ENCODE results near the gene DOCK3. TPM values are rescaled to one million over a fixed set of nuclear protein-coding genes. Genes with fewer than 3 reads are reported as not detected.

DOCK3 gene
- total RNA-seq, 1 donor from 2014 or later: 21.0 TPM

DNA sequence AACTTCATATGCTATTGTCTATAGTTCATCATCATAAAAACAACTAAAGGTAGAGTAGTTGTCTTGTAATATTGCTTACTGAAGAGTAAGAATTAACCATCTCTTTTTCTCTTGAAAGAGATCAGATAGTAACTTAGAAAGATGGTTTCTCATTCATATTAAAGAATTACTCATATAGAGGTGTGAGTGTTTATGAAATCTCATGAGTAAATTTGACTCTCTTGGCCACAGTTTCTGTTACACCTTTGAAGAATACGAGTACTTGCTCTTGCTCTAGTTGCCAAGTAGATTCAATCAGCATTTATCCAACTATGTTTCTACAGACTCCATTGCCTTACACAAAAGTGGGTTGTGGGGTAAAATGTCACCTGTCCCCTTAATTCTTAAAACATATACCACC, 463.0 kb downstream of the DOCK3 start:
- DNase-seq (ENCODE audit: low spot score in 2 of 2, unreplicated experiment in 2 of 2): no peak
- Mint-ChIP-seq H3K27me3 (ENCODE audit: low read depth) (no peaks in the 10 kb centered on the region), H3K4me1 (no peaks in the 10 kb centered on the region), H3K4me3 (no peak overlapping the region), H3K27ac (no peak overlapping the region), H3K9me3 (peaks cover 8% of the 10 kb centered on the region), H3K36me3 (peaks cover 4% of the 10 kb centered on the region)
- TF ChIP-seq, protein P1, sequence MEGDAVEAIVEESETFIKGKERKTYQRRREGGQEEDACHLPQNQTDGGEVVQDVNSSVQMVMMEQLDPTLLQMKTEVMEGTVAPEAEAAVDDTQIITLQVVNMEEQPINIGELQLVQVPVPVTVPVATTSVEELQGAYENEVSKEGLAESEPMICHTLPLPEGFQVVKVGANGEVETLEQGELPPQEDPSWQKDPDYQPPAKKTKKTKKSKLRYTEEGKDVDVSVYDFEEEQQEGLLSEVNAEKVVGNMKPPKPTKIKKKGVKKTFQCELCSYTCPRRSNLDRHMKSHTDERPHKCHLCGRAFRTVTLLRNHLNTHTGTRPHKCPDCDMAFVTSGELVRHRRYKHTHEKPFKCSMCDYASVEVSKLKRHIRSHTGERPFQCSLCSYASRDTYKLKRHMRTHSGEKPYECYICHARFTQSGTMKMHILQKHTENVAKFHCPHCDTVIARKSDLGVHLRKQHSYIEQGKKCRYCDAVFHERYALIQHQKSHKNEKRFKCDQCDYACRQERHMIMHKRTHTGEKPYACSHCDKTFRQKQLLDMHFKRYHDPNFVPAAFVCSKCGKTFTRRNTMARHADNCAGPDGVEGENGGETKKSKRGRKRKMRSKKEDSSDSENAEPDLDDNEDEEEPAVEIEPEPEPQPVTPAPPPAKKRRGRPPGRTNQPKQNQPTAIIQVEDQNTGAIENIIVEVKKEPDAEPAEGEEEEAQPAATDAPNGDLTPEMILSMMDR (IDR thresholded peaks at IDR 0.05; ENCODE audit: unreplicated experiment): no peak

DNA sequence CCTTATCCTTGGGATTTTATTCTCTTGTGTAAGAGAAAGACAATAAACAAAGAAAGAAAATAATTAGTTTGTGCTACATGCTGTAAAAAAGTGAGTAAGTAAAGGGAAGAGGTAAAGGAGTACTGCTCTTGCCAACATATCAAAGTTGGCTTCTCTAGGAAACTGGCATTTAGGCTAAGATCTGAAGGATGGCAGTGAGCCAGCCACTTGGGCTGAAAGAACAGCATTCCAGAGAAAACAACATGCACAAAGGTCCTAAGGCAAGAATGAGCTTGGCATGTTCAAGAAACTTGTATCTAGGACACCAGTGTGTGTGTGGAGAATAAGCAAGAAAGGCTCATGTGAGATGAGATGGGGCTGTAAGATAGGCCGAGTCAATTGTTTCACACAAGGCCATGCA, 464.9 kb downstream of the DOCK3 start:
- H3K36me3 Mint-ChIP-seq: no peaks in the 10 kb centered on the region

DNA sequence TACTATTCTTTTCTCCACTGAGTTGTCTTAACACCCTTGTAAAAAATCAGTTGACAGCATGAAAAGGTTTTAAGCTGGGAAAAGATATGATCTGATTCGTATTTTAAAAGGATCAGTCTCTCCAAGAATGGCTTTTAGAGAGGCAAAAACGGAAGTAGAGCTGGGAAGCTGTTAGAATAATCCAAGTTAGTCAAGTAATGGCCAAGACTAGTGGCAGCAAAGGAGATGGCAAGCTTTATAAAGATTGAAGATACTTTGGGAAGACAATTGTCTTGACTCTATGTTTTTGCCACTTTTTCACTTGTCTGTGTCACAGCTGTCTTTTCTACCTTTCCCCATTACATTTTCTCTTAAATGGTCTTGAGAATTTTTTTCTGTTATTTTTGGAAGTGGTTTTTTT, 466.8 kb downstream of the DOCK3 start:
- Mint-ChIP-seq H3K27ac (no peak overlapping the region), H3K9me3 (no peaks in the 10 kb centered on the region), H3K4me1 (no peaks in the 10 kb centered on the region), H3K36me3 (no peaks in the 10 kb centered on the region), H3K27me3 (ENCODE audit: low read depth) (no peaks in the 10 kb centered on the region), H3K4me3 (no peak overlapping the region)
- TF ChIP-seq, protein P1 (IDR thresholded peaks at IDR 0.05; ENCODE audit: unreplicated experiment): peak; percentile 22
- DNase-seq (ENCODE audit: low spot score in 2 of 2, unreplicated experiment in 2 of 2): no peak

More for the DNA sequence above, 464.9 kb downstream of the DOCK3 start:
- H3K9me3 Mint-ChIP-seq: no peaks in the 10 kb centered on the region
- DNase-seq (ENCODE audit: low spot score in 2 of 2, unreplicated experiment in 2 of 2): no peak
- H3K4me3 Mint-ChIP-seq: no peak overlapping the region
- H3K27ac Mint-ChIP-seq: no peak overlapping the region
- no peaks in the 10 kb centered on the region for H3K4me1 Mint-ChIP-seq
- H3K27me3 Mint-ChIP-seq (ENCODE audit: low read depth): no peaks in the 10 kb centered on the region
- TF ChIP-seq, protein P1 (IDR thresholded peaks at IDR 0.05; ENCODE audit: unreplicated experiment): no peak

DNA sequence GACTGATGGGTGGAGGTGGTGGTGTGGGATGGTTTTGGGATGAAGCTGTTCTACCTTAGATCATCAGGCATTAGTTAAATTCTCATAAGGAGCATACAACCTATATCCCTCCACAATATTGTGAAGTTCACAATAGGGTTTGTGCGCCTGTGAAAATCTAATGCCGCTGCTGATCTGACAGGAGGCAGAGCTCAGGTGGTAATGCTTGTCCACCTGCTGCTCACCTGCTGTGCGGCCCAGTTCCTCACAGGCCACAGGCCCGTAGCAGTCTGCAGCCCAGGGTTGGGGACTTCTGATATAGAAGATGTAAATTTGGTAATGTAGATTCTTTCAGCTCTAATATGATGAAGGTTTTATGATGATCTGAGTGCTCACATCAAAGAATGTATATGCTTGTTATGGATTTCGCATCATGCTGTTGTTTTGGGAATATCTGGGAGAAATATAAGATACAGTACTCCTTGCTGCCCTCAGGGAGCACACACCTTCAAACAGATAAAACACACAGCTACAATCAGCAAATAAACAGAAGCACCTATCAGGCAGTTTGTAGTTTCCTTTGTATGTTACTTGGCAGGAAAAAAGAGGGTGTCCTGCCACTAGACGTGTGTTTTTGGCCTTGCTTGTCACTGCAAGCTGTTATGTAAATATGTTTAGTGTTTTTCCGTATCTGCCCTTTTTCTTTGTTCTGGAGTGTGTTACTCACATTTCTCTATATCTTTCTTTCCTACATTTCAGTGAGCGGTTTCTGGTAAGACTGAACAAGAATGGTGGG, 471.3 kb downstream of the DOCK3 start:
- H3K27ac Mint-ChIP-seq: no peak overlapping the region
- H3K36me3 Mint-ChIP-seq: peaks cover 17% of the 10 kb centered on the region
- H3K27me3 Mint-ChIP-seq (ENCODE audit: low read depth): no peaks in the 10 kb centered on the region
- no peak overlapping the region for H3K4me3 Mint-ChIP-seq
- H3K4me1 Mint-ChIP-seq: no peaks in the 10 kb centered on the region
- peaks cover 13% of the 10 kb centered on the region for H3K9me3 Mint-ChIP-seq
- TF ChIP-seq, protein P1 (IDR thresholded peaks at IDR 0.05; ENCODE audit: unreplicated experiment): no peak
- DNase-seq (ENCODE audit: low spot score in 2 of 2, unreplicated experiment in 2 of 2): no peak

DNA sequence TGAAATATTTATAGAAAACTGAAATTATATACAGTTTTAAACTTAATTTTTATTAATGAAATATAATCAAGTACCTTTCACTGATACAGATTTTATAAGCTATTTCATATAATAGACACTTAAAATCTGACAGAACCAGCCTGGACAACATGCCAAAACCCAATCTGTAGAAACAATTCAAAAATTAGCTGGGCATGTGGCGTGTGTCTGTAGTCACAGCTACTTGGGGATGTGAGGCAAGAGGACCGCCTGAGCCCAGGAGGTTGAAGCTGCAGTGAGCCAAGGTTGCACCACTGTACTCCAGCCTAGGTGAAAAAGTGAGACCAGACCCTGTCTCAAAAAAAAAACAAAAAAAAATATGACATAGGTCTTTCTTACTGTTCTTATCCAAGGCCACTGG, 472.1 kb downstream of the DOCK3 start:
- Mint-ChIP-seq H3K4me3 (no peak overlapping the region), H3K9me3 (peaks cover 13% of the 10 kb centered on the region), H3K27ac (no peak overlapping the region), H3K27me3 (ENCODE audit: low read depth) (no peaks in the 10 kb centered on the region), H3K36me3 (peaks cover 20% of the 10 kb centered on the region), H3K4me1 (no peaks in the 10 kb centered on the region)
- DNase-seq (ENCODE audit: low spot score in 2 of 2, unreplicated experiment in 2 of 2): no peak
- TF ChIP-seq, protein P1 (IDR thresholded peaks at IDR 0.05; ENCODE audit: unreplicated experiment): no peak

Data from mesothelial cell of epicardium (in vitro differentiated cells).